HG02938 (cell line): Measurements from ENCODE around the gene CTBP2.

Experiments
- ATAC-seq: cut with Tn5 transposase; IDR thresholded peaks from one replicate; pipeline ENCODE4 v1.9.1; 2021; ENCODE audit warnings: mild to moderate bottlenecking, moderate library complexity; ENCODE audit not compliant: unreplicated experiment

The CTBP2 gene

DNA sequence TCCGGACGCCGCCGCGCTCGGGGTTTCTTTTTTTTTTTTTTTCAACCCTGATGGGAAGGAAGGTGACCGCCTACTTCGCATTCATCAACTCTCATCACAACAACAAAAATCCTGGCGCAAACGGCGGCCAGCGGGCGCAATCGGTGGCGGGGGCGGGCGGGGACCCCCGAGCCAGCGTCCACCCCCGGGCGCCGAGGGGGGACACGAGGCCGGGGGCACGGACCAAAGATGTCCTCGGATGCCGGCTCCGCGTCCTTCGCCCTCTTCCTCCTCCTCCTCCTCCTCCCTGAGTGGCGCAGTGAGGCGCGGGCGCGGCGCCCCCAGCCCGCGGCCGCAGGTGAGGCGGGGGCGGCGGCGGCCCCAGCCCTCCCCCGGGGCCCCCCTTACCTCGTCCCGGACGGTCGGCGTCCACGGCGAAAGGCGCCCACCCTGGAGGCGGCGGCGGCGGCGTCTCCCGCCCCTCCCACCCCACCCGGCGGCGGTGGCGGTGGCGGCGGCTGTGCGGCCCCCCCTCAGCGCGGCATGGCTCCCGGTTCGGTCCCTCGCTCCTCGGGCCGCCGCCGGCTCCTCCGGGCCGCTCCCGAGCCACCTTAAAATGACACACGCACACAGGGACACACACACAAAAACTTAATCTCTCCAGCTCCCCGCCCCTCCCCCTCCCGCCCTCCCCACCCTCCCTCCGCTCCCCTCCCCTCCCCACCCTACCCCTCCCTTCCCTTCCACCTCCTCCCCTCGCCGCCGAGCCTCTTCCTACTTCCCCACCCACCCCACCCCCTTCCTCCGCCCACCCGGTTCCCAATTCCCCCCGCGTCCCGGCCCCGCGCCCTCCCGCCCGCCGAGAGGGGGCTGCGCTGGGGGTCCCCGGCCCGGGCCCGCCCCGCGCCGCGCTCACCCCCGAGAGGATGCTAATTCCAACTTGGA lies at the start of gene CTBP2:
CTBP2 (minus strand) TSS at position 632 of the 924 bp plus-strand sequence.
- ATAC-seq, result no peak

DNA sequence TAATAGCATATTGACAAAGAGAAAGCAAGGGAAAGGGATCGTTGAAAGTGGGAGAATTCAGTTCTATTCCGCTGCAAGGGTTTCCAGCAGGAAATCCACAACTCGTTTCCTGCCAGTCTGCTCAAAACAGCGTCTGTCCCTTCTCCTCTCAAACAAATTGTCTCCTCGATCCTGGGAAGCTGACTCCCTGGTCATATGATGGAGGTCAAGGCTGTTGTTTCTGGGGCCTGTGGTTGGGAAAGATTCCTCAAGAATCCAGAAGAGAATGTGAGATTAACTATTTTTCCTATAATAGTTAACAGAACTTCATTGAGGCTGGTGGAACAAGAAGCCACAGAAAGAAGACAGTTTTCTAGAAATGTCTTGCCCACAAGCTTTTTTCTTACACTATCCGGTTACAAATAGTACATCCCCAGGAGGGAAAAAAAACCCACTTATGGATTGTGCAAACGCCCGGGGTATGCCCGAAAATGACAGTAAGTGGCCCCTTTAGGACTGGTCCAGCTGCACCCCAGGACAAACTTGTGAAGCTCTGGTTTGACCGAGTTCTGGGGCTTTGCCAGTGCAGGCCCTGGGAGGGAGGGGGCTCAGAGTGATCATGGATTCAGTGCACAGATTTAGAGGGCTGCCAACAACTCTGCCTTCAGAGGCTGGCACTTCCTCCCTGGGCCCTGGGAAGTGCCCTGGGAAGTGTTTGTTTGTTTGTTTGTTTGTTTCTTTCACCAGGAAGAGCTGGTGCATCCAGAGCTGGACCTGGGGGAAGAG lies 49.4 kb upstream of the CTBP2 start:
- ATAC-seq, result no peak

DNA sequence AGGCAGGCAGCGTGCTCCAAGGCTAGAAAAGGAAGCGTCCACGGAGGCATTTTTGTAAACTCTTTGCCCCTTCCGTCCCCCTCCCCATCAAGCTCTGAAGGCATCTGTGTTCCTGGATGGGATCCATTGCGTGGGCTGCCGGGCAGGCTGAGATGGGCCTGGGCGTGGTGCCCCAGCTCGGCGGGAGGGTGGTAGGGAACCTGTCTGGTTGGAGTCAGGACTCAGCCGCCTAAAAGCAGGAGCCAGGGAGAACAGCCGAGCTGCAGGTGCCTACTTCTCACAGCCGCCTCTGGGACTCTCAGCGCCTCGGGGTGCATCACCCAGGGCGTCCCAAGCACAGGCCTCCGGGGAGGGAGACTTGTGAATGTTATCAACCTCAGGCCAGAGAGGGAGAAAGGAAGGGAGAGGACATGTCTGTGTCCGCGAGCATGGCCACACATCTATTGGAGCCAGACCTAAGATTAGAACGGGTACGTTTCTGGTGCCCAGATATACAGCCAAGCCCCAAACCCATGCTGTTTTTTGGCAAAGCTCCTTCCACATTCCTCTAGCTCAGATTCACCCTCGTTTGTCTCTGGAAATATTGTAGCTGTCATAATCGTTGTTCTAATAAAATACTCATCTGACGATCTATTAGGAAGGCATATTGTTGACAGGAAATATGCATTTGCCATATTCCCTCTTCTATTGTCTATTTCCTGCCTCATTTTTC lies 48.6 kb upstream of the CTBP2 start:
- ATAC-seq, result no peak

DNA sequence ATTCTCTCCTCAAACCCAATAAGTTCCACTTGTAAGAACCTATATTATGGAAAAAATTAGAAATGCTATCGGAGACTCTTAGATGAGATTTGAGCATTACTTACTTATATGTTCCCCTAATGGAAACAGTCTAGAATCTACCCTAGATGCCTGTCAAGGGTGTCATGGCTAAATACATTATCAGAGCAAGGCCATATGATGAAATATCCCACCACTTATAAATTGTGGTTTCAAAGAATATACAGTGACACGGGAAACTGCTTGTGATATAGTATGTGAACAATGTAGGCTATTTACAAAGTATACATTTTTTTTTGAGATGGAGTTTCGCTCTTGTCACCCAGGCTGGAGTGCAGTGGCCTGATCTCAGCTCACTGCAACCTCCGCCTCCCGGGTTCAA lies 46.3 kb upstream of the CTBP2 start:
- no peak for ATAC-seq

DNA sequence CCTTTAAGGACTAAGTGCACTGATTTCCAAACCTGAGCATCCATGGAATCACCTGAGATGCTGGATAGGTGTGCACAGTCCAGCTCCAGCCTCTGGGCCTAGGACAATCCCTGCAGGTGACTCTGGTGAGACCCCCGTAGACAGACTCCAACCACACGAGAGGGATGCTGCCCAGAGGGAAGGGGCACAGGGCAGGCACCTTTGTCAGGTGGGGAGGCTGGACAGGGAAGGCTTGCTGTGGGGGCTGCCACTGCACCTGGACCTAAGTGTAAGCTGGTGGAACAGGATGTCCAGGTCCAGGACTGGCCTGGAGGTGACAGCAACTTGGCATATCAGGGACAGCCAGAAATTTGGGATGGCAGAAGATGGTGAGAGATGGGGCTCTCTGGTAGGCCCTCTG lies 45.1 kb upstream of the CTBP2 start:
- no peak for ATAC-seq

DNA sequence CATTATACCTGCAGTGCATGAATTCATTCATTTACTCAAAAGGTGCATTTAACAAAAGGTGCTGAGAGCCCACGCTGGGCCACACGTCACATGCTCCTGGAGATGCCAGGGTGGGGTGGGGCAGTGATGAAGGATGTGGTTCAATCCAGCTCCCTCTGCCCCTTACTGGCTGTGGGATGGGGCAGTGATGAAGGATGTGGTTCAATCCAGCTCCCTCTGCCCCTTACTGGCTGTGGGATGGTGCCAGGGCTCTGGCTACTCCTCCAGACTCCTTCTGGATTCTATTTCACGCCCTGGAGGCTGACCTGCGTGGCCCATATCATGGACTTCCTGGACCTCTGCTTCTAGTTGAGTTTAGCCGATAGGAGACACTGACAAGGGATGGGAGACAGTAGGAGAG lies 44.0 kb upstream of the CTBP2 start:
- ATAC-seq, result no peak

DNA sequence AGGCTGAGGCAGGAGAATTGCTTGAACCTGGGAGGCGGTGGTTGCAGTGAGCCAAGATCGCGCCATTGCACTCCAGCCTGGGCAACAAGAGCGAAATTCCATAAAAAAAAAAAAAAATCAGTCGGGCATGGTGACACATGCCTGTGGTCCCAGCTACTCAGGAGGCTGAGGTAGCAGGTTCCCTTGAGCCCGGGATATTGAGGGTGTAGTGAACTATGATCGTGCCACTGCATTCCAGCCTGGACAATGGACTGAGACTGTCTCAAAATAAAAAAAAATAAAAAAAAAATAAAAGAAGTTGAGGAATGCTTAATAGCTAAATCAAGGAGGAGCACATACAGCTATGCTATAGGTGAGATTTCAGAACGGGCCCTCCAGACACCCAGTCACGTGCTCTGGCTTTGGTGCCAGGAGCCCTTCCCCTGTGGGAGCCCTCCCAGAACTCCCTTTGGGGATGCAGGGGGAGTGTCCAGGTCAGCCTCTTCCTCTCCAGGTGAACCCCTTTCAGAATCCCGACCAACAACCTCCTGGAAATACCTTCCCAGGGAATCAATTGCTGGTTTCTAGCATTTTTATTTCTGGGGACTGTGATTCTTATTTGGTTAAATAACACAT lies 42.9 kb upstream of the CTBP2 start:
- no peak for ATAC-seq

DNA sequence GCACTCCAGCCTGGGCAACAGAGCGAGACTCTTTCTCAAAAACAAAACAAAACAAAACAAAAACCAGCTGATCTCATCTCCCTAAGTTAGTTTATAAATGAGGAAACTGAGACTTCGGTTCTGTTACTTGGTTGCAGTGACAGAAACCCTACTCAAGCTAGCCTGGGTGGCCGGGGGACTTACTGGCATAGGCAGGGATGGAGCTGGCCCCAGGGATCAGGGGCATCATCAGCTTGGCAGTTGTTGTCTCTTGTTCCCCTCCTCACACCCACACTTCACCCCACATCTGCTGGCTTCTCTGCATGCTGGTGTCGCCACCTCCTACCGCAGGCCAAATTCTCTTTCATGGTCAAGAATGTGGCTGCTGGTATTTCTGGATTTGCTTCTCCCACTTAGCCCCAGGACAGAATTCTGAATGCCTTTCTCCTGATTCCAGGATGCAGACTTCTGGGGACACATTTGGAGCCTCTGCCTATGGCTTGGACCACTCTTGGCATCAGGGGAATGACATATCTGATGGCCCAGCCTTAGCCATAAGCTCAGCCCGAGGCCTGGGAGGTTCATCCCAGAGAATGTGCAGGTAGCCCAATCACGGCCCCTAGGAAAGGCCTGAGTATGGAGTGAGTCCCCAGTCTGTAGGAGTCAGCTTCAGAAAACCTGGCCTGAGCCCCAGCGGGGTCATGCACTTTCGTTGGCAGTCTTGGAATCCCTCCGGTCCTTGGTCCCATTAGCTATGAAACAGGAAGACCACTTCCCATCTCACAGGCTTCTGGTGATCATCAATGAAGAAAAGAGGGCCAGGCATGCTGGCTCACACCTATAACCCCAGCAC lies 41.6 kb upstream of the CTBP2 start:
- ATAC-seq, result no peak

DNA sequence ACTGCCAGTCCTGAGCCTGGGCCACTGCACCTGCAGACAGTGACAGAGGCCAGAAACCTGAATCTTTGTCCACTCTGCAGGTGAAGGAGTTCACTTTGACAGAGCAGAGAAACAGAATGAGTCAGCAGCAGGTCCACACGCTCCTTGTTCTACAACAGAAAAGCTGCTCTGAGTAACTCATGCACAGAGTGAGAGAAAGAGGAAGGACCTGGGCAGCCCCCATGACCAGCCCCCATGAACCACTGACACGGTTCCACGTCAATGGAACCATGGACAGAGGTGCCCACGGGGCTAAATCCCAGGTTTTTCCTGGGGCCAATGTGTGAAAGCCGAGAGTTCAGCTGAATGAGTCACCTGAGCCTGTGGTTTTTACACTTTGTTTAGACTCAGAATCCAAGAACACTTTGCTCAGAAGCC lies 40.8 kb upstream of the CTBP2 start:
- ATAC-seq, result peak; percentile 93

DNA sequence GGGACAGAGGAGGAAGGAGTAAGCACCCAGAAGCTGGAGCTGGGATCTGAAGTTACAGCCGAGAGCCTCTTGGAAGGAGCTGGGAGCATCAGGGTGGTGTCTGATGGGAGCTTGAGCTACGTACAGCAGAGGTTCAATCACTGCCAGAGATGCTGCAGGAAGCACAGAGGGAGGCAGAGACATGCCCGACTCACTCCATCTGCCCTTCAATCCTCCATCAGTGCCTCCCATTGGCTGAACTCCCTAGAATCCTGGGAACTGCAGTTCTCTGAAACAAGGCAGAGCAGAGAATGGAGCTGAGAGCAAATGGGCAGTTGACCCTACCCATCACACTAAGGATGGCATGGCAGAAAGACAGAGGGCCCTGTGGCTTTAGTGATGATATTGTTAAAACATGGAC lies 40.0 kb upstream of the CTBP2 start:
- ATAC-seq, result no peak

DNA sequence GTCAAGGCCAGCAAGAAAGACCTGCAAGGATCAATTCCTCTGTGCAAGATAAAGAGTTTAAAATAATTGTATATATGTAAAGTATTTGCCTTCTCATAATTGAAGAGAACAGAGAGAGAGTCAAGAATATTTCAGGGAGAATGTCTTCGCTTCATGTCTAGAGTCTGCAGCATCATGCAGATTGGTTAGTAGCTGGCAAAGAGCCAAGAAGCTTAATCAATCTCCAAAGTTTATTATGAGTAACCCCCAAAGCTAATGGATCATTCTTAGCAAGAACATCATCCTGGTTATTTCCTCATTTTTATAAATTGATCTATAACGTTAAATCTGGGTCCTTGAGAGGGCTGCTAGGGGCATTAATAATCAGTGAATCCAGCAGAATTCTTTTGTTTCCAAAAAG lies 38.9 kb upstream of the CTBP2 start:
- no peak for ATAC-seq

DNA sequence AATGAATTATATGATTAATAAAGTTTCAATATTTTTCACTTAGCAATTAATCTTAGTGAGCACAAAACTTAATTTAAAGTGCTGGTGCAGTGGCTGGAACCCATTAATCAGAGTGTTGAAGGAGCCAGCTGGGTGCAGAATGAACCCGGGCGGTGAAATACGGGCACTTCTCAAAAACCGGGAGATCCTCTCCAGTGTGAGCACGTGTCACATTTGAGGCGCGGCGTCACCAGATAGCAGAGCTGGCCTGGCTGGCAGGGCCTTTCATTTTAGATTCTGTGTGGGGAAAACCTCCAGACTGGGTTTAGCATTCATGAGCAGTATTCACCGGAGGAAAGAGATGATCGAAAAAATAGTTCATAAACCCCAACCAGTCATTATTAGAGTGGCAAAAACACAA lies 34.5 kb upstream of the CTBP2 start:
- ATAC-seq, result no peak

DNA sequence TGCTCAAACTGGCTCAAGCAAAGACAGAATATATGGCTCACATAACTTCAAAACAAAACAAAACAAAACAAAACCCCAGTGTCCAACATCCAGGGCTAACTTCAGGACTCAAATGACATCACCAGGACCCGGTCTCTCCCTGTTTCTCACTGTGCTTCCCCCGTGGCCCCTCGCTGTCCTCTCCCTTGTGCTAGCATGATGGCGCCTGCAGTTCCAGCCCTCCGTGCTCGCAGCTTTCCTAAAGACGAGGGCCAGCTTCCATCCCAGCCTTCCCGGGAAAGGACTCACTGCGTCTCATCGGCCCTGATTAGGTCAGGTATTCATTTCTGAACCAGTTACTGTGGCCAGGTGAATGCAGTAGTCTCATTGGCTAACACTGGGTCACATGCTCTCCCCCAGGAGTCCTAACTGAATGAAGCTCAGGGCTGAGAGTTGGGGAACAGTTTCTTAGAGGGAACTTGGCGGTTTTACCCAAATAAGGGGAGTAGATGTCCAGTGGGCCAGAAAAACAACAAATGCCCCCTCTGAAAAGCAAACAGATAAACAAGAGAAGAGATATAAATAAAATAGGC lies 33.0 kb upstream of the CTBP2 start:
- ATAC-seq, result no peak

DNA sequence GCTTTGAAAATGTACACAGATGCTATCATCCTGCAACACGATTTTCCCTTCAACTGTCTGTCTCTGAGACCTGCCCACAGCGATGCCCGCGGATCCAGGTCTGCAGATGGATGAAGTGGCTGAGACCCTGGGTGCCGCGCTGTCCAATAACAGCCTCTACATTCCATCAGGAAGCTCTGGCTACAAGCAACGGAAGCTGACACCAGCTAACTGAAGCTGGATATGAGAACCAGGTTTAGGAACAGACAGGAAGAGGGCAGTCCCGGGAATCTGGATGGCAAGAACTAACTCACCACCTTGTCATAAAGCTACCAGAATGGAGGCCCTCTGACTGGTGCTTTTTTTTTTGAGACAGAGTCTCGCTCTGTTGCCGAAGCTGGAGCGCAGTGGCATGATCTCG lies 32.3 kb upstream of the CTBP2 start:
- no peak for ATAC-seq

DNA sequence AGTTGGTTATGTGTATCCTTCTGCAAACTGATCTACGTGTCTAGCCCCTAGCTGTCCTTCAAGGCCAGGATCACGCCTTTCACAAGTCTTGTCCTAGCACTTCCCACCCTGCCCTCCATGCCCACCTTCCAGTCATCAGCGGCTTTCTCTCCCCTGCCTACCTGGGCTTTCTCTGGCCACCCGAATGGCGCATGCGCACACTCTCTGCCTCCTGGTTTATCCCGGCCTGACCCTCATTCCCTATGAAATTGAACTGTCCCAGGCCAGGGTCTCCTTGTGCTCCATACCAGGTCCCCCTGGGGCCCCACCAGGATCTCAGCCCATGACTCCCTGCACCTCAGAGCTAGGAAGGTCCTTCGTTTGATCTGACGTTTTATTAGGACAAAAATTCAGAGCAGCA lies 31.6 kb upstream of the CTBP2 start:
- no peak for ATAC-seq

DNA sequence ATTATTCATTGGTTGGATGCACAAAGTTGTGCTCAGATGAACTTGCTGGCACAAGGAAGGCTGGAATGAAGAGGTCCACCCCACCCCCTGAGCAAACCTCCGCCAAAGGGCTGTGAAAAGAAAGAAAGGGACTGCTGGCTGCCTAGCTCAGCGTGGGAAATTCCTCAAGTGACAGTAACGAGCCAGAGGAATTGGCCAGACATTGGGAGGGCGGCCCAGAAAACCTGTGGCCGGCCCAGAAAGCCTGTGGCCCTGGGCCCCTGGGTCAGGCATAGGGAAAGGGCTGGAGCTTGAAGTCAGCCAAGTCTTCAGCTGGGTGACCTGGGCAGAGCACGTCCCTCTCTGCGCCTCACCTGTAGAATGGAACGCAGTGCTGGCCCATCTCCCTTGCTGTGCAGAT lies 30.6 kb upstream of the CTBP2 start:
- ATAC-seq, result no peak

DNA sequence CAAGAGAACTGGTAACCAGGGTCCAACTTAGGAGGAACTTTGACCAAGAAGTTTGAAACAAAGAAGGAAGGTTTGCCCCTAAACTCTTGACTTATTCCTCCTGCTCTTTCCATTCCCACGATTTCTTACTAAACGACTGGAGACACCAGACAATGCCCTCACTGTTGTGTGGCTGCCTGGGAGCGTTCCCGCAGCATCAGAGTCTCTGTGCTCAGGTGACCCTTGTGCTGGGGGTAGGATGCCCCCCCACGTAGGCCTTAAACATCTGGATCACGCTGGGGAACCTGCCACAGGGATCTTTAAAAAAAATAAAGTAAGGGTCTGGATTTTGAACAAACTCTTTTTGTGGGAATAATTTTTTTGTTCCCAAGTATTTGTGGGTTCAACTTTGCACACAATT lies 30.1 kb upstream of the CTBP2 start:
- ATAC-seq, result no peak

DNA sequence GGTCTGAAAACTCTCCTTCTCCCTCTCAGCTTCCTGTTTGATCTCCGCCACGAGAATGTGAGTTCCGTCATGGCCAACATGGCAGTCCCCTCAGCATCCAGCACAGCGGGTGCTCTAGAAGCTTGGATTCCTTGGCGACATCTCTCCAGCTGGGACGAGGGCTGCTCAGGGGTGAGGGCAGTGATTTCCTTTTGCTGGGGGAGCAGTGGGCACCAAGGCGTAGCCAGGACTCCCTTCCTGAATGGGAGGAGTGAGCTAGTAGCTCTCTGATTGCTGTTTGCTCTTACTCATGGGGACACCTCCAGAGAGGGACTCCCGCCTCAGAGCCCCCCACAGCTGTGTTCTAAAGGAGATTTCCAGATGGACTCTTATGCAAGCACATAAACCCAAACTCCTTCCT lies 28.8 kb upstream of the CTBP2 start:
- ATAC-seq, result no peak

DNA sequence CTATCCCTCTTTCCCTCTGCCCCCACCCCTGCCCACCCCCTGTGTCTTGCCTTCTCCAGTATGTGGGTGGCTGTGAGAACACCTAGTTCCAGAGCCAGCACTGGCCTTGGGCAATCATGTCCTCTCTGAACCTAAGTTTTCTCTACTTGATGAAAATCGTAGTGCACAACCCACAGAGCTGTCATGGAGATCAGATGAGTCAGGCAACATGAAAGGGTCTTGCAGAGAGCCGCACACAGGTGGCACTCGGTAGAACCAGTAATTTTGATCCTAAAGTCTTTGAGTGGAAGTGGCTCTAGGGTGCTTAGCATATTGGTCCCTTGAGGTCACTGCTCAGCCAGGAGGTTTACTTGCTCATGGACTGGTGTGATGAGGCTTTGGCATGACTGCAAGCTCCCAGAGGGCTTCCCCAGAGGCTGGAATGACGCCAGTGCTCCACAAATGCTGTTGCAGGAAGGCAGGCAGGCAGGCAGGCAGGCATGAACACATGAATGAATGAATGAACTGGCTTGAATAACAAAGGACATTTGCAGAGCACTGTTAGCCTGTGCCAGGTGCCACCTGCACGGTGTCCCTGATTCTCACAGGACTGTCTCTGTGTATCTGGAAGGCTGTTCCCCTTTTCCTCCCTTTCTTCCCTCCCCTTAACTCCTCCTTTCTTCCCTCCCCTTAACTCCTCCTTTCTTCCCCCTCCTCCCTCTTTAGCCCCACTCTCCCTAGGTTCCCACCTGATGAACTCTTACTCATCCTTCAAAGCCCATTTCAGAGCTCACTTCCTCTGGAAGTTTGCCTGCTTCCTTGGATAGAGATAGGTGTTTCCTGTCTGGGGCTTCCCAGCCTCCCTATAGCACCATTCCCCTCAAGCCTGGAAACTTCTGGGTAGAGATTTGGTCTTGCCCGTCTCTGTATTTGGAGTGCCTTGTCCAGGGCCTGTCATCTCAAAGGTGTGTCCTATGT lies 27.2 kb upstream of the CTBP2 start:
- no peak for ATAC-seq
